Panc1 (cell line): ENCODE data around the gene TK2. TPM values are rescaled to one million over a fixed set of nuclear protein-coding genes. Genes with fewer than 3 reads are reported as not detected.
"Not testable (repeated sequence)": the region's sequence is repeated elsewhere in the genome, so short reads cannot be mapped to it uniquely, and the experiment has no call there.

Experiments
- ATAC-seq: fragments of 200-7000 bp; cut with Tn5 transposase; 2 replicates; pipeline ENCODE4 v1.9.1; 2020; ENCODE audit warnings: mild to moderate bottlenecking, moderate library complexity
- BruUV-seq: library from RNA; stranded (reverse); fragments of 400-500 nt; replicated peaks from 2 replicates; lab custom pipeline; 2021; lab: Mats Ljungman, UMichigan
- CTCF ChIA-PET: fragments of 300-600 bp; sonication (Branson Sonifier 250); formaldehyde crosslinking; loops from one replicate; lab custom pipeline; 2022; ENCODE audit warnings: antibody characterized with exemption; lab: Charles Lee
- POLR2A ChIA-PET: fragments of 300-600 bp; sonication (Branson Sonifier 250); formaldehyde crosslinking; loops from one replicate; lab custom pipeline; 2022; ENCODE audit warnings: antibody characterized with exemption; lab: Charles Lee
- DNase-seq: peaks from one replicate; pipeline ENCODE4 v3.0.0-alpha.2; 2010; ENCODE audit warnings: low read depth, low spot score
- H3K27ac ChIP-seq: 2 replicates; pipeline ENCODE4 v1.5.1; 2011; ENCODE audit warnings: mild to moderate bottlenecking, low read length, inconsistent platforms
- H3K27me3 ChIP-seq: fragments of 200-500 bp; sonication (Bioruptor generic); 2 replicates; pipeline ENCODE4 v1.6.0; 2014; ENCODE audit warnings: low read length, inconsistent platforms; ENCODE audit not compliant: control insufficient read depth, insufficient read depth
- H3K36me3 ChIP-seq: fragments of 200-500 bp; sonication (Bioruptor generic); 2 replicates; pipeline ENCODE4 v1.5.1; 2014; ENCODE audit warnings: inconsistent platforms, mild to moderate bottlenecking, low read length, moderate library complexity; ENCODE audit not compliant: control insufficient read depth, insufficient read depth
- H3K4me1 ChIP-seq: 2 replicates; pipeline ENCODE4 v1.5.1; 2011; ENCODE audit warnings: inconsistent platforms, mild to moderate bottlenecking, low read length, moderate library complexity; ENCODE audit not compliant: control insufficient read depth, insufficient read depth
- H3K4me3 ChIP-seq, 2 experiments: 2 replicates each; pipeline ENCODE4 v1.5.1; 2011 to 2012; ENCODE audit warnings: low read depth in 2 of 2, low read length in 2 of 2, mild to moderate bottlenecking in 2 of 2, inconsistent platforms in 1 of 2, moderate library complexity in 1 of 2
- H3K9me3 ChIP-seq: fragments of 200-500 bp; sonication (Bioruptor generic); 2 replicates; pipeline ENCODE4 v1.5.1; 2014; ENCODE audit warnings: low read depth, mild to moderate bottlenecking, inconsistent platforms, low read length, moderate library complexity; ENCODE audit not compliant: control insufficient read depth, insufficient read depth
- POLR2AphosphoS5 ChIP-seq: IDR thresholded peaks from 2 replicates; pipeline ENCODE4 v1.6.1; 2012; ENCODE audit warnings: mild to moderate bottlenecking, low read depth, low read length, moderate library complexity
- SIN3A ChIP-seq: IDR thresholded peaks from 2 replicates; pipeline ENCODE4 v1.6.1; 2012; ENCODE audit warnings: low read depth, mild to moderate bottlenecking, low read length, moderate library complexity, borderline replicate concordance; ENCODE audit not compliant: insufficient read depth
- TCF7L2 ChIP-seq: IDR thresholded peaks from 2 replicates; pipeline ENCODE4 v1.6.1; 2011; ENCODE audit warnings: mild to moderate bottlenecking, low read depth, low read length, inconsistent platforms
- in situ Hi-C: cut with HindIII; loops from 2 replicates; pipeline ENCODE4 v1.10.0; 2016; ENCODE audit warnings: low sequenced_read_pairs, low pct_unique_long_range_greater_than_20kb
- intact Hi-C: fragments of 100-400 bp; cut with micrococcal nuclease; formaldehyde crosslinking; loops from one replicate; pipeline ENCODE4 v1.10.0; 2022; ENCODE audit not compliant: unreplicated experiment
- total RNA-seq: library from RNA; stranded (reverse); gene quantifications from one replicate; pipeline ENCODE4 v1.2.1, GENCODE V29; 2021; ENCODE audit not compliant: unreplicated experiment
- TF ChIP-seq, protein P1 (sequence below): fragments of 450-650 bp; IDR thresholded peaks from 2 replicates; pipeline ENCODE4 v1.5.1; 2017; ENCODE audit warnings: mild to moderate bottlenecking
- TF ChIP-seq, protein P2 (sequence below), 2 experiments: IDR thresholded peaks; 2 replicates each; pipeline ENCODE4 v1.6.1; 2011 to 2012; ENCODE audit warnings: low read depth in 2 of 2, control low read depth in 1 of 2, low read length in 1 of 2, mild to moderate bottlenecking in 1 of 2, moderate library complexity in 1 of 2; ENCODE audit not compliant: insufficient read depth in 1 of 2

The TK2 gene
- total RNA-seq, 1 experiment from 2014 or later = 17.1 TPM

DNA sequence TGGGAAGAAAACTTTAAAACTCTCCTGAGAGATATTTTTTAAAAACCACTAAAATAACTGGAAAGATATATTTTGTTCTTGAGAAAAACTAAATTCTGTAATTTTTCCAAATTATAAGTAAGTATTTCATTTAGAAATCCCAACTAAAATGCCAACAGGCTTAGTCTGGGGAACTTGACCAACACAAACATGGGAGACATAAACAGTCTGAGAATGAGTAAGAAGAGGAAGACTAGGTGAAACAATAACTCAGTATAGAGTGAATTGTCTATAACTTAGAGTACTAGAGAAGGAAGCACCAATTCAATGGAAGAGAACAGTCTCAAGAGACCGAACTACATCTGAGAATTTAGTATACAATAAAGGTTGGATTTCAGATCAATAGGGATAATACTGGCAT, 19.2 kb upstream of the TK2 start:
- no peak overlapping the region for H3K4me3 ChIP-seq
- BruUV-seq = no TSS peak
- POLR2A ChIA-PET = no interaction called here

DNA sequence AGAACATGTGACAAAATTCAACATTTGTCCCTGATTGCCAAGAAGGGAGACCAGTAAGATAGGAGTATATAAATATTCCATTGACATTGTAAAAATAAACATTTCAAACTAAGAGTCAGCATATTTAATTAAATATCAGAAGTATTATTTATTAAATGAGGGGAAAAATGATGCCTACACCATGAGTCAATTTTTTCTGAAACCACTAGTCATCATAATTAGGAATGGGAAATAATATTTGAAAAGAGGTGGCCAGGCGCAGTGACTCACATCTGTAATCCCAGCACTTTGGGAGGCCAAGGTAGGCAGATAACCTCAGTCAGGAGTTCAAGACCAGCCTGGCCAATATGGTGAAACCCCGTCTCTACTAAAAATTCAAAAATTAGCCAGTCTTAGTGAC, 18.4 kb upstream of the TK2 start:
- POLR2A ChIA-PET = no interaction called here
- intact Hi-C loops = no loop called here
- no TSS peak for BruUV-seq

More for the DNA sequence above, 19.2 kb upstream of the TK2 start:
- DNase-seq (no peak), ATAC-seq (no peak)
- CTCF ChIA-PET = no interaction called here
- Histone ChIP-seq H3K4me1 (no peaks in the 10 kb centered on the region; the same call in 1 of the 2 replicates), H3K27me3 (no peaks in the 10 kb centered on the region), H3K36me3 (no peaks in the 10 kb centered on the region), H3K27ac (no peak overlapping the region), H3K9me3 (no peaks in the 10 kb centered on the region)
- TF ChIP-seq POLR2AphosphoS5 (no peak), SIN3A (no peak), TCF7L2 (no peak)
- TF ChIP-seq, protein P1, sequence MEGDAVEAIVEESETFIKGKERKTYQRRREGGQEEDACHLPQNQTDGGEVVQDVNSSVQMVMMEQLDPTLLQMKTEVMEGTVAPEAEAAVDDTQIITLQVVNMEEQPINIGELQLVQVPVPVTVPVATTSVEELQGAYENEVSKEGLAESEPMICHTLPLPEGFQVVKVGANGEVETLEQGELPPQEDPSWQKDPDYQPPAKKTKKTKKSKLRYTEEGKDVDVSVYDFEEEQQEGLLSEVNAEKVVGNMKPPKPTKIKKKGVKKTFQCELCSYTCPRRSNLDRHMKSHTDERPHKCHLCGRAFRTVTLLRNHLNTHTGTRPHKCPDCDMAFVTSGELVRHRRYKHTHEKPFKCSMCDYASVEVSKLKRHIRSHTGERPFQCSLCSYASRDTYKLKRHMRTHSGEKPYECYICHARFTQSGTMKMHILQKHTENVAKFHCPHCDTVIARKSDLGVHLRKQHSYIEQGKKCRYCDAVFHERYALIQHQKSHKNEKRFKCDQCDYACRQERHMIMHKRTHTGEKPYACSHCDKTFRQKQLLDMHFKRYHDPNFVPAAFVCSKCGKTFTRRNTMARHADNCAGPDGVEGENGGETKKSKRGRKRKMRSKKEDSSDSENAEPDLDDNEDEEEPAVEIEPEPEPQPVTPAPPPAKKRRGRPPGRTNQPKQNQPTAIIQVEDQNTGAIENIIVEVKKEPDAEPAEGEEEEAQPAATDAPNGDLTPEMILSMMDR = no peak
- TF ChIP-seq, protein P2, sequence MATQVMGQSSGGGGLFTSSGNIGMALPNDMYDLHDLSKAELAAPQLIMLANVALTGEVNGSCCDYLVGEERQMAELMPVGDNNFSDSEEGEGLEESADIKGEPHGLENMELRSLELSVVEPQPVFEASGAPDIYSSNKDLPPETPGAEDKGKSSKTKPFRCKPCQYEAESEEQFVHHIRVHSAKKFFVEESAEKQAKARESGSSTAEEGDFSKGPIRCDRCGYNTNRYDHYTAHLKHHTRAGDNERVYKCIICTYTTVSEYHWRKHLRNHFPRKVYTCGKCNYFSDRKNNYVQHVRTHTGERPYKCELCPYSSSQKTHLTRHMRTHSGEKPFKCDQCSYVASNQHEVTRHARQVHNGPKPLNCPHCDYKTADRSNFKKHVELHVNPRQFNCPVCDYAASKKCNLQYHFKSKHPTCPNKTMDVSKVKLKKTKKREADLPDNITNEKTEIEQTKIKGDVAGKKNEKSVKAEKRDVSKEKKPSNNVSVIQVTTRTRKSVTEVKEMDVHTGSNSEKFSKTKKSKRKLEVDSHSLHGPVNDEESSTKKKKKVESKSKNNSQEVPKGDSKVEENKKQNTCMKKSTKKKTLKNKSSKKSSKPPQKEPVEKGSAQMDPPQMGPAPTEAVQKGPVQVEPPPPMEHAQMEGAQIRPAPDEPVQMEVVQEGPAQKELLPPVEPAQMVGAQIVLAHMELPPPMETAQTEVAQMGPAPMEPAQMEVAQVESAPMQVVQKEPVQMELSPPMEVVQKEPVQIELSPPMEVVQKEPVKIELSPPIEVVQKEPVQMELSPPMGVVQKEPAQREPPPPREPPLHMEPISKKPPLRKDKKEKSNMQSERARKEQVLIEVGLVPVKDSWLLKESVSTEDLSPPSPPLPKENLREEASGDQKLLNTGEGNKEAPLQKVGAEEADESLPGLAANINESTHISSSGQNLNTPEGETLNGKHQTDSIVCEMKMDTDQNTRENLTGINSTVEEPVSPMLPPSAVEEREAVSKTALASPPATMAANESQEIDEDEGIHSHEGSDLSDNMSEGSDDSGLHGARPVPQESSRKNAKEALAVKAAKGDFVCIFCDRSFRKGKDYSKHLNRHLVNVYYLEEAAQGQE (IDR thresholded peaks at IDR 0.05; ENCODE audit: insufficient read depth in 1 of 2, low read depth in 2 of 2, low read length in 1 of 2) = no peak
- intact Hi-C loops = no loop called here
- in situ Hi-C loops = no loop called here

DNA sequence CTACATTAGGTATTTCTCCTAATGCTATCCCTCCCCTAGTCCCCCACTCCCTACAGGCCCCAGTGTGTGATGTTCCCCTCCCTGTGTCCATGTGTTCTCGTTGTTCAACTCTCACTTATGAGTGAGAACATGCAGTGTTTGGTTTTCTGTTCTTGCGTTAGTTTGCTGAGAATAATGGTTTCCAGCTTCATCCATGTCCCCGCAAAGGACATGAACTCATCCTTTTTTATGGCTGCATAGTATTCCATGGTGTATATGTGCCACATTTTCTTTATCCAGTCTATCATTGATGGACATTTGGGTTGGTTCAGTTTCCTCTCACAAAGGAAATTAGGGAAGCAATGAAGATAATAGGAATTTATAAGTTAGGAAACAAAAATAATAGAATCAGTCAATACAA, 17.3 kb upstream of the TK2 start:
- POLR2A ChIA-PET, BruUV-seq, H3K9me3 ChIP-seq, H3K4me1 ChIP-seq, DNase-seq, H3K36me3 ChIP-seq, intact Hi-C loops, H3K4me3 ChIP-seq, in situ Hi-C loops, H3K27ac ChIP-seq, ATAC-seq, H3K27me3 ChIP-seq, CTCF ChIA-PET: not testable (repeated sequence)

More for the DNA sequence above, 18.4 kb upstream of the TK2 start:
- H3K27me3 ChIP-seq = no peaks in the 10 kb centered on the region
- H3K27ac ChIP-seq = no peak overlapping the region
- peaks cover 6% of the 10 kb centered on the region; the same call in 1 of the 2 replicates for H3K36me3 ChIP-seq
- CTCF ChIA-PET = no interaction called here
- in situ Hi-C loops = no loop called here
- TF ChIP-seq, protein P1 = no peak
- no peak for TF ChIP-seq POLR2AphosphoS5
- no peak for TF ChIP-seq TCF7L2
- TF ChIP-seq, protein P2 (IDR thresholded peaks at IDR 0.05; ENCODE audit: insufficient read depth in 1 of 2, low read depth in 2 of 2, low read length in 1 of 2) = no peak
- TF ChIP-seq SIN3A = no peak
- no peaks in the 10 kb centered on the region; the same call in 1 of the 2 replicates for H3K4me1 ChIP-seq
- H3K9me3 ChIP-seq = no peaks in the 10 kb centered on the region
- DNase-seq (no peak), ATAC-seq (no peak)
- H3K4me3 ChIP-seq = no peak overlapping the region
